ENCODE results near the gene LILRB2. TPM values are rescaled to one million over a fixed set of nuclear protein-coding genes. Genes with fewer than 3 reads are reported as not detected.
A peak's percentile ranks its signal among the peaks of the same experiment; 100 is the strongest.
"Not testable (repeated sequence)": the region's sequence is repeated elsewhere in the genome, so short reads cannot be mapped to it uniquely, and the experiment has no call there.

Gene LILRB2
- total and polyA plus RNA-seq, 11 donors, result 0.83 to 43.6 (median 1.7) TPM

GRCh38 chr19:54298357-54299125, 17.6 kb upstream of the LILRB2 start:
- intact Hi-C loops (cut with DNase I), result loop anchor here in 1 of 10 donors (10.0 kb wide), 1 partner anchor 336 kb away; the partner anchor contains the start of gene LILRB1
- H3K4me3 ChIP-seq, result no peak overlapping the region
- peaks cover 0 to 24% (median 0%) of the 10 kb centered on the region in 12 donors for H3K4me1 ChIP-seq
- DNase-seq (no peak), ATAC-seq (no peak)
- 43 to 77% (median 58%) methylated on average over 2 to 4 of the region's 4 CpGs for WGBS, 4 donors
- H3K27ac ChIP-seq, result no peak overlapping the region
- no peaks in the 10 kb centered on the region for H3K9me3 ChIP-seq
- TF ChIP-seq POLR2A (IDR thresholded peaks at IDR 0.05), result no peak
- TF ChIP-seq CTCF (IDR thresholded peaks at IDR 0.05), result no peak
- no peaks in the 10 kb centered on the region for H3K36me3 ChIP-seq
- H3K27me3 ChIP-seq, result peaks cover 0 to 26% (median 0%) of the 10 kb centered on the region in 9 donors

DNA sequence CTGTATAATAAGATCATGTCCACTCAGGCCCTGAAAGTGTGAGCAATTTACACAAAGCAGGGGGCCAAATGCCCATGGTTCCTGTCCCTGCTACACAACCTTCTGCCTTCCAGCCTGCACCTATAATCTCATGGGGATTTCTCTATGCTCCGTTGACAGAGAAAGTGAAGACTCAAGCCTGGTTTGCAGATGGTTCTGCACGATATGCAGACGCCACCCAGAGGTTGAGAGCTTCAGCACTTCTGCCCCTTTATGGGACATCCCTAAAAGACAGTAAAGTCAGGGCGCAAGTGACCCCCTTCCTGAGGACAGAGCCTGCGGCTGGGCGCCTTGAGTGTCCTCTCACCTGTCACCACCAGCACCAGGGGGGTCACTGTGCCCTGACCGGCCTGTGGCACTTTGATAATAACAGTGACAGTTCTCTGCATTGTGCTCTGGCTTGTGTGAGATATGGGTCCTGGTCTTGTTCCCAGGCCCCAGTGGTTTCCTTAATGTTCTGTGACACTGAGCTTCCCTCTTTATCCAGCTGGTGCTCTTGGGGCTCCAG, 16.9 kb upstream of the LILRB2 start:
- Histone ChIP-seq H3K4me3 (no peak overlapping the region), H3K36me3 (no peaks in the 10 kb centered on the region), H3K9me3 (no peaks in the 10 kb centered on the region), H3K4me1 (peaks cover 0 to 20% (median 0%) of the 10 kb centered on the region in 12 donors), H3K27ac (no peak overlapping the region), H3K27me3 (peaks cover 0 to 26% (median 0%) of the 10 kb centered on the region in 9 donors)
- DNase-seq, result no peak
- TF ChIP-seq CTCF (IDR thresholded peaks at IDR 0.05) (no peak), POLR2A (IDR thresholded peaks at IDR 0.05) (no peak)
- WGBS, 4 donors, result 33 to 39% (median 38%) methylated on average over 6 to 7 of the region's 7 CpGs
- ATAC-seq, result no peak
- intact Hi-C loops (cut with DNase I), result loop anchor here in 2 of 10 donors (2.0 to 10.0 kb wide), 2 partner anchors 279 to 337 kb away; partner anchors contain the start of gene LILRB1 (in 1 of the 2)

DNA sequence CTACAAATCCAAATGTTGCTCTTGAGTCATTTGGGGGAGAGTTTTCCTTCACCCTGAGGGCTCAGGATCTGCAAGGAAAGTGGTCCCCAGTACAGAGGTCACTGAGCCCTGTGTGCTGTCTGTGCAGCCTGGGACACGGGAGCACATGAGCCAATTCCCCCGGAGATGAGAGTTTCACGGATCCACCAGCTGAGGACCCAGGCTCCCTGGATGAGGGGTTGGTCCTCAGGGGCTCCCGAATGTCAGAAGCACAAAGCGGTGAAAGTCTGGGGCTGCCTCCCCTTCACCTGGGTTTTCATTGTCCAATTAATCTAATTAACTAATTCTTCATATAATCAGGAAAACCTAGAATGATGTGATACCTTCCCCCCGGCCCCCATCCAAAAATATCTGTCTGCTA, 13.6 kb upstream of the LILRB2 start:
- DNase-seq, result no peak
- ATAC-seq, result no peak
- Histone ChIP-seq H3K9me3 (no peaks in the 10 kb centered on the region), H3K4me1 (peaks cover 0 to 15% (median 0%) of the 10 kb centered on the region in 12 donors), H3K27me3 (peaks cover 0 to 23% (median 0%) of the 10 kb centered on the region in 9 donors), H3K27ac (no peak overlapping the region), H3K36me3 (no peaks in the 10 kb centered on the region), H3K4me3 (no peak overlapping the region)
- intact Hi-C loops (cut with DNase I), result loop anchor here in 2 of 10 donors (5.0 to 10.0 kb wide), 2 partner anchors 283 to 340 kb away; partner anchors contain the start of gene LILRB1 (in 1 of the 2)
- TF ChIP-seq POLR2A (IDR thresholded peaks at IDR 0.05) (no peak), CTCF (IDR thresholded peaks at IDR 0.05) (no peak)
- 81 to 89% (median 87%) methylated on average over 6 of the region's 6 CpGs for WGBS, 4 donors

DNA sequence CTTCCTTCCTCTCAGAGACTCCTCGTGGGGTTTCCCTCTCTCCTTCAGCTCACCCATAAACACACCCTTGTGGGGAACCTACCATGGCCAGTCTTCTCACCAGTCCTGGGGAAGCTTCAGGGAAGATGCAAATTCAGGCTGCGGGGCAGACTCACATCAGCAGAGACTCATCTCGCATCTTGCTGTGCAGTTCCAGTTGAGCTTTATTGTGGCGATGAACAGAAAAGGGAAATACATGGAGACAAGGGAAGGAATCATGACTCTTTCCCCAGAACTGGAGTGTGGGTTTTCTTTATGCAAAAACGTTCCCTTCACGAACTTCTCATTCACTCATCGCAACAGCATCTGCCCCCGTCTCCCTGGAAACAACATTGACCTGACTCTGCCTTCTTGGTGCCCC, 8.2 kb upstream of the LILRB2 start:
- WGBS, 4 donors, result 62 to 71% (median 67%) methylated on average over 8 of the region's 8 CpGs
- H3K36me3 ChIP-seq; H3K4me3 ChIP-seq; intact Hi-C loops (cut with DNase I); ATAC-seq; H3K4me1 ChIP-seq; DNase-seq; H3K9me3 ChIP-seq; H3K27me3 ChIP-seq: not testable (repeated sequence)
- peak overlapping the region in 1 of 12 donors; percentile 42 for H3K27ac ChIP-seq
